IPS DF 6.9 (cell line): ENCODE data around the gene PIK3R6.
"Not testable (repeated sequence)": the region's sequence is repeated elsewhere in the genome, so short reads cannot be mapped to it uniquely, and the experiment has no call there.

Experiments
- DNase-seq: peaks from one replicate; pipeline ENCODE4 v3.0.0-alpha.2; 2013; ENCODE audit warnings: low read depth, low spot score
- H3K27ac ChIP-seq: one replicate; pipeline ENCODE4 v1.5.1; 2013; ENCODE audit warnings: low read length, control low read depth
- H3K27me3 ChIP-seq: 2 replicates; pipeline ENCODE4 v1.6.1; 2013; ENCODE audit warnings: mild to moderate bottlenecking, low read length; ENCODE audit not compliant: control insufficient read depth, insufficient read depth
- H3K36me3 ChIP-seq: 2 replicates; pipeline ENCODE4 v1.6.1; 2013; ENCODE audit warnings: low read length; ENCODE audit not compliant: control insufficient read depth, insufficient read depth
- H3K4me1 ChIP-seq: 2 replicates; pipeline ENCODE4 v1.6.1; 2013; ENCODE audit warnings: low read length; ENCODE audit not compliant: control insufficient read depth, insufficient read depth
- H3K4me3 ChIP-seq: 2 replicates; pipeline ENCODE4 v1.5.1; 2013; ENCODE audit warnings: mild to moderate bottlenecking, low read length
- H3K9me3 ChIP-seq: 2 replicates; pipeline ENCODE4 v1.6.1; 2013; ENCODE audit warnings: low read length, inconsistent platforms; ENCODE audit not compliant: control insufficient read depth, insufficient read depth
- WGBS: extraction: QIAGEN DNeasy Blood & Tissue Kit; methylation state at CpG from one replicate; pipeline ENCODE4 v1.1.7; 2013; ENCODE audit warnings: mixed read lengths, missing lambda C conversion rate; ENCODE audit not compliant: insufficient read length, insufficient coverage; 5-methylcytosine and 5-hydroxymethylcytosine counted together

PIK3R6 gene

DNA sequence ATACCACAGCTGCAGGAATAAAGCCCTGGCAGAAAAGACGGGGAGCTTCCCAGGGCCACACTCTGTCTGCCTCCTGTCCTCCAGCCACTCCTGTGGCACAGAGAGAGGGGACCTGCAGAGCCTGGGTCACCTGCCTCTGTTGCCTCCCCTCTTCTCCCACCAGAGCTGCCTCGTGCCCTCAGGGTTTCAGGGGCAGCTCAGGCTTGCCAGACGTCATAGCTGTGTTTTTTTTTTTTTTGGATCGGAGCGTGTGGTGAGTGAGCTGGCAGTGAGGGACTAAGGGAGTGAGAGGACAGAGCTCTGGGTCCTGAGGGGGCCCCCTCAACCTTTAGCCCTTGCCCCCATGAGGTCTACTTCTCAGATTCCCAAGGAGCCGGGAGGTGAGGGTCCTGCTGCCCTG, 2.1 kb downstream of the PIK3R6 start:
- DNase-seq: no peak
- WGBS: no CpG with 5 or more reads among the region's 6 CpGs
- no peak overlapping the region for H3K4me3 ChIP-seq
- H3K27ac ChIP-seq: no peak overlapping the region
- no peaks in the 10 kb centered on the region for H3K4me1 ChIP-seq
- no peaks in the 10 kb centered on the region for H3K27me3 ChIP-seq
- H3K36me3 ChIP-seq: no peaks in the 10 kb centered on the region
- no peaks in the 10 kb centered on the region for H3K9me3 ChIP-seq

DNA sequence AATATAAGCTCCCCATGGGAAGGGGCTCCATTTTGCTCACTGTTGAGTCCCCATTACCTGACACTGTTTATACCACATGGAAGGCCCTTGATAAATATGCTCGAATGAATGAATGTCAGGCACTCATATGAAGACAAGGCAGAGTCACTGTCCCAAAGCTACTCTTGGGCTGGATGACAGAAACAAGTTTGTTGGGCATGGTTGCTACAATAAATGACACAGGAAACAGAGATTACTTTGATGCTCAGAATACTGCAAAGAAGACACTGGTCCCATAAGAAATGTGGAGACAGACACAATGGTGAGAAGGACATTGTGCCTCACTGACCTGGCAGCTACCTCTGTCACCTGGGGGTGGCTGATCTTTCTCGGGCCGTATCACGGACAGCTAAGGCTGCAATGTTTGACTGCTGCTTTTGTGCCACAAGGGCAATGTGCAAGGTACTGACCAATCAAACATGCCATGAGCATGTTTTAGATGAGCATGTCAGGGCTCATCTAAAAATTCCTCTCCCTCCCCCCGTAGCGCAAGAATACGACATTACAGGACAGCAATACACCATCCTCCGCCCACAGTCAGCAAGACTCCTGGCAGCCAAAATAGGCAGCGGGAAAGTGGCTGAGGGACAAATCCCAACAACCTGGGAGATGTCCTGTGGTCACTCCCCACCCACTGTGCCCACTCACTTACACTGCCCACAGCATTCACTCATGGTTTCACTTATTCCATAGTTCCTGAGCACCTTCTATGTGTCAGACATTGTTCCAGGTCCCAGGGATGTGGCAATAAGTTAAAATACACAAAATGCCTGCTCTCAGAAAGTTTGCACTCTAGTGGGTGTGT, 5.0 kb downstream of the PIK3R6 start:
- DNase-seq: no peak
- Histone ChIP-seq H3K4me1 (no peaks in the 10 kb centered on the region), H3K36me3 (no peaks in the 10 kb centered on the region), H3K4me3 (no peak overlapping the region), H3K9me3 (no peaks in the 10 kb centered on the region), H3K27me3 (no peaks in the 10 kb centered on the region), H3K27ac (no peak overlapping the region)
- WGBS: no CpG with 5 or more reads among the region's 9 CpGs

DNA sequence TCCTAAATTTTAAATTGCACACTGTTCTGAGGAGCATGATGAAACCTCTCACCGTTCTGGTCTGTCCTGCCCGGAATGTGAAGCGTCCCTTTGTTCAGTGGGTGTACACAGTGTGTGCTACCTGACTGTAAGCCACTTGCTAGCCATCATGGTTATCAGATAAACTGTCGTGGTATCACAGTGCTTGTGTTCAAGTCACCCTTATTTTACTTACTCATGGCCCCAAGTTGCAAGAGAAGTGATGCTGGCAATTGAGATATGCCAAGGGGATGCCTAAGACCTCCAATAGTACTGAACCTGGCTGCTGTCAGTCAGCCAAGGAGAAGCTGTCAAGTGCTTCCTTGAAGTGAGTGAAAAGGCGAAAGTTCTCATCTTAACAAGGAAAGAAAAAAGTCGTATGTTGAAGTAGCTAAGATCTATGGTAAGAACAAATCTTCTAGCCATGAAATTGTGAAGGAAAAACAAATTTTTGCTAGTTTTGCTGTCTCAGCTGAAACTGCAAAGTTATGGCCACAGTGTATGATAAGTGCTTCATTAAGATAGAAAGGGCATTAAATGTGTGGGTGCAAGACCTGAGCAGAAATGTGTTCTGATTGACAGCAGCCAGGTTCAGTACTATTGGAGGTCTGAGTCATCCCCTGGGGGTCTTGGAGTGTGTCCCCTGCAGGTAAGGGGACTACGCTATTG, 5.8 kb downstream of the PIK3R6 start:
- H3K4me1 ChIP-seq: no peaks in the 10 kb centered on the region
- no peak overlapping the region for H3K27ac ChIP-seq
- DNase-seq: no peak
- H3K9me3 ChIP-seq: no peaks in the 10 kb centered on the region; the same call in 1 of the 2 replicates
- H3K4me3 ChIP-seq: no peak overlapping the region
- no peaks in the 10 kb centered on the region for H3K27me3 ChIP-seq
- no CpG with 5 or more reads among the region's 7 CpGs for WGBS
- no peaks in the 10 kb centered on the region for H3K36me3 ChIP-seq

DNA sequence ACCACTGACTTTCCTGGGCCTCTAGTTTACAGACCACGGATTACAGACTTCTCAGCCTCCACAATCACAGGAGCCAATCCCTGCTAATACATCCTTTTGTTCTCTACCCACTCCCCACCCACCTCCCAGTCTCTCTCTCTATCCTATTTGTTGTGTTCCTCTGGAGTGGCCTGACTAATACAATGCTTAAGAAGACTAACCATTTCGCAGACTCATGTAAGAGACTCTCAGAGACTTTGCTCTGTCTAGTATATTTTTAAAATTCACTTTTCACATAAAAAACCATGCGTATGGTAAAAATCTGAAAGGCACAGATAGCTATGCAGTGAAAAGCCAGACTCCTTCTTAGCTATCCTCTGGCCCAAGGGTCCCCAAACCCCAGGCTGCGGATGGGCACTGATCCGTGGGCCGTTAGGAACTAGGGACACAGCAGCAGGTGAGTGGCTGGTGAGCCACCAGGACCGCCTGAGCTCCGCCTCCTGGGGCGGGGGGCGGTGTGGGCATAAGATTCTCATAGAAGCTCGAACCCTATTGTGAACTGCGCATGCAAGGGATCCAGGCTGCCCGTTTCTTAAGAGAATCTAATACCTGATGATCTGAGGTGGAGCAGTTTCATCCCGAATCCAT, 7.6 kb downstream of the PIK3R6 start:
- no CpG with 5 or more reads among the region's 14 CpGs for WGBS
- DNase-seq: no peak
- Histone ChIP-seq H3K4me1 (no peaks in the 10 kb centered on the region), H3K27ac (no peak overlapping the region), H3K36me3 (no peaks in the 10 kb centered on the region), H3K9me3 (no peaks in the 10 kb centered on the region; the same call in 1 of the 2 replicates), H3K4me3 (no peak overlapping the region), H3K27me3 (no peaks in the 10 kb centered on the region)

DNA sequence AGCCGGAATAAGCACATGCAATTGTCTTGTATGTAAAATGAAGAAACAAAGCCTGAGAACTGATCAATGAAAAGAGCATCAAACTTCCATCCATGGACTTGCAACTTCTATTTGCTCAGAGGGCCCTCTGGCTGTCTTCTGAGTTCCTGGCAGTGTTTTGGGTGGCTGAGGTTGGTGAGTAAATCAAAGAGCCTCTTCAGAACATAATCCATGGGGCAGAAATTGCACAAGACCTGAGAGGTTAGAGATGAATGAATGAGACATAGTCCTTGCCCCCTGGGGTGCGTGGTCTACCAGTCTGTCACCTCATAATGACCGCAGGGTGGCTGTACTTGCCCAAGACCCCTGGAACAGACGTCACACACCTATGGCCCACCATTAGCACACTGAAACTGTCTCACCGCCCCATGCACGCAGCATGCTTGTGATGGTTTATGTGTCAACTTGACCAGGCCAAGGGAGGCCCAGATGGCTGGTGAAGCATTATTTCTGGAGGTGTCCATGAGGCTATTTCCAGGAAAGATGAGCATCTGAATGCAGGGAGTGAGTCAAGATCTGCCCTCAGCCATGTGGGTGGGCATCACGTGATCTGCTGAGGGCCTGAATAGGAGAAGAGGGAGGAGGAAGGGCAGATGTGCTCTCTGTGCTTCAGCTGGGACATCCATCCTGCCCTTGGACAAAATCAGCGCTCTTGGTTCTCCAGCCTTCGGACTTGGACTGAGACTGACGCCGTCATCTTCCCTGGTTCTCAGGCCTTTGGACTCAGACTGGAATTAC, 8.3 kb downstream of the PIK3R6 start:
- Histone ChIP-seq H3K9me3 (no peaks in the 10 kb centered on the region; the same call in 1 of the 2 replicates), H3K27ac (no peak overlapping the region), H3K36me3 (no peaks in the 10 kb centered on the region), H3K4me1 (no peaks in the 10 kb centered on the region), H3K4me3 (no peak overlapping the region), H3K27me3 (no peaks in the 10 kb centered on the region)
- no CpG with 5 or more reads among the region's 11 CpGs for WGBS
- no peak for DNase-seq

DNA sequence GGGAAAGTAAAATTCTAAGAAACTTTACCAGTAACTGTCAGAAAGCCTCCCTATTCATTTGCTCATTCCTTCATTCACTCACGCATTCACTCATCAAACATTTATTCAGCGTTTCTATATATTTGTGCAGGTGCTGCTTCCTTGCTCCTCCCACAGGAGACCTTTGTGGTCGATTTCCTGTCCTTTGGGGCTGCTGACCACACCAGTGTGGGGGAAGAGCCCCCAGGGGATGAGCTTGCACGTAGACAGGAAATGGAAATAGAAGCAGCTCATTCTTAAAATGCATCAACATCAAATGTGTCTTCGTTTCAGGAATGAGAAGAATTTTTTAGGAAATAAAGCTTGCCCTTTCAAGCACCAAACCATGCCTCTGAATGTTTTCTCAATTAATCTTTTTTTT, 9.6 kb downstream of the PIK3R6 start:
- WGBS: no CpG with 5 or more reads among the region's 5 CpGs
- Histone ChIP-seq H3K4me1 (no peaks in the 10 kb centered on the region), H3K27ac (no peak overlapping the region), H3K36me3 (no peaks in the 10 kb centered on the region), H3K27me3 (no peaks in the 10 kb centered on the region), H3K4me3 (no peak overlapping the region), H3K9me3 (no peaks in the 10 kb centered on the region; the same call in 1 of the 2 replicates)
- DNase-seq: no peak

DNA sequence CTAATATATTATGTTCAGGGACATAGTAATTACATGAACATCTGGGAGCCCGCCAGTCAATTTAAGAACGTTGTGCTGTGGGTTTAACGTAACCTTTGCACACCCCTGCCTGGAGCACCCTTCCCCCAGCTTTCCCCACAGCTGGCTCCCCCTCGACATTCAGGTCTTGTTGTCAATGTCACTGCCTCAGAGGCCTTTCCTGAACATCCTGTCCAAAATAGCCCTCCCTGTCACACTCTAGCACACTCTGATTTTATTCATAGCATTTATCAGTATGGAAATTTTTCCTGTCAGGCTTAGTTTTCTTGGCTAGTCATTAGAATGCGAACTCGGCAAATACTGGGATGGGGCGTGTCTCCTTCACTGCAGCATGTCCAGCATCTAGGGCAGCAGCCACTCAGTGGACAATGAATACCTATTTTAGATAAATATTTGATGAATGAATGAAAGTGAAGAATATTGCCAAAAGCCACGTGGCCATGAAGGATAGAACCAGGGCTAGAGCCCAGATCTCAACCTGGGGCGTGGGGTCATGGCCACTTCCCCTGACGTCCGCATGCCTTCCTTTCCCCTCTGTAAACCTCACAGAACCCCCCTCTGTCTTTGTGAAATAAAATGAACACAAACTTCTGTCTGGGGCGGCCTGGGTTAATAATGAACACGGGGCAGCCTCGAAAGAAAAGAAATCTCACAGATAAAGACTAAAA, 10.5 kb downstream of the PIK3R6 start:
- H3K4me1 ChIP-seq: no peaks in the 10 kb centered on the region
- no peak overlapping the region for H3K27ac ChIP-seq
- no peaks in the 10 kb centered on the region for H3K36me3 ChIP-seq
- H3K9me3 ChIP-seq: no peaks in the 10 kb centered on the region; the same call in 1 of the 2 replicates
- DNase-seq: no peak
- H3K27me3 ChIP-seq: no peaks in the 10 kb centered on the region
- no peak overlapping the region for H3K4me3 ChIP-seq
- WGBS: no CpG with 5 or more reads among the region's 14 CpGs

DNA sequence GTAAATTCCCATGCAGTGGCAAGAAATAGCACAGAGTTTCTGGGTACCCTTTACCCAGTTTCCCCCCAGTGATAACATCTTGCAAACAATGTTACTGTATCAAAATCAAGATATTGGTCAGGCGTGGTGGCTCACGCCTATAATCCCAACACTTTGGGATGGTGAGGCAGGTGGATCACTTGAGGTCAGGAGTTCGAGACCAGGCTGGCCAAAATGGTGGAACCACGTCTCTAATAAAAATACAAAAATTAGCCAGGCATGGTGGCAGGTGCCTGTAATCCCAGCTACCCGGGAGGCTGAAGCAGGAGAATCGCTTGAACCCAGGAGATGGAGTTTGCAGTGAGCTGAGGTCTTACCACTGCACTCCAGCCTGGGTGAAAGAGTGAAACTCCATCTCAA, 11.3 kb downstream of the PIK3R6 start:
- H3K4me1 ChIP-seq, DNase-seq, H3K27ac ChIP-seq: not testable (repeated sequence)

DNA sequence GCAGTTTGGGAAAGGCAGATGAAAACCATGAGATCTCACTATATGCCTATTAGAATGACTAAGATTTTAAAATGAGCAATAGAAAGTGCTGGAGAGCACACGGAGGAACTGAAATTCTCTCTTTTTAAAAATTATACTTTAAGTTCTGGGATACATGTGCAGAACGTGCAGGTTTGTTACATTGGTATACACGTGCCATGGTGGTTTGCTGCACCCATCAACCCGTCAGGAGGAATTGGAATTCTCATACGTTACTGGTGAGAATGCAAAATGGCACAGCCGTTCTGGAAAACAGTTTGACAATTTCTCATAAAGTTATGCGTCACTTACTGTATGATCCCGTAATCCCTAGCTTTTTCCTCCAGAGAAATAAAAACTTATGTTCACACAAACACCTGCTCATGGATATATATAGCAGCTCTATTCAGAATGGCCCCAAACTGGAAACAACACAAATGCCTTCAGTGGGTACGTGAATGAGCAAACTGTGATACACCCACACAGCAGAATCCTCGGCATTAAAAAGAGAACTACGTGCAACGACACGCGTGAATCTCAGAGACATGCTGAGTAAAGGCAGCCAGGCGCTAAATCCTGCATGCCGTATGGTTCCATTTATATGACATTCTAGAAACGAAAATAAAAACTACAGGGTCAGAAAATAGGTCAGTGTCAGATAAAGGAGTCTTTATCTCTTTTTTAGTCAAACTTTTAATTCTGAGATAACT, 11.8 kb downstream of the PIK3R6 start:
- no peak overlapping the region for H3K4me3 ChIP-seq
- no peak for DNase-seq
- H3K36me3 ChIP-seq: no peaks in the 10 kb centered on the region
- H3K4me1 ChIP-seq: no peaks in the 10 kb centered on the region
- WGBS: no CpG with 5 or more reads among the region's 17 CpGs
- no peaks in the 10 kb centered on the region for H3K27me3 ChIP-seq
- H3K27ac ChIP-seq: no peak overlapping the region
- no peaks in the 10 kb centered on the region; the same call in 1 of the 2 replicates for H3K9me3 ChIP-seq

More for the DNA sequence above, 11.3 kb downstream of the PIK3R6 start:
- not testable (repeated sequence) for H3K9me3 ChIP-seq, H3K36me3 ChIP-seq, H3K27me3 ChIP-seq, H3K4me3 ChIP-seq
- no CpG with 5 or more reads among the region's 6 CpGs for WGBS
